Right lobe of liver (tissue), 6 donors: Measurements from ENCODE around the gene PPIE. TPM values are rescaled to one million over a fixed set of nuclear protein-coding genes. Genes with fewer than 3 reads are reported as not detected.

Experiments used
- ATAC-seq, 4 donors: fragments of 200-7000 bp; cut with Tn5 transposase; one replicate each; pipeline ENCODE4 v1.9.1; 2020; ENCODE audit warnings: mild to moderate bottlenecking in 4 of 4, moderate library complexity in 4 of 4
- DNase-seq, 3 donors: peaks; one replicate each; pipeline ENCODE4 v3.0.0-alpha.2; 2020
- H3K27ac ChIP-seq, 3 donors: fragments of 200-600 bp; one replicate each; pipeline ENCODE4 v1.8.0; 2022
- H3K27me3 ChIP-seq, 2 donors: fragments of 200-600 bp; one replicate each; pipeline ENCODE4 v1.8.0; 2022
- H3K36me3 ChIP-seq, 4 donors: fragments of 200-600 bp; sonication (generic) in 1 of 4; one replicate each; pipeline versions ENCODE4 v1.5.1 to v1.8.0; 2017 to 2022; ENCODE audit warnings: control low read depth in 1 of 4
- H3K4me1 ChIP-seq, 4 donors: fragments of 200-600 bp; sonication (generic) in 1 of 4; one replicate each; pipeline versions ENCODE4 v1.5.1 to v1.8.0; 2017 to 2022; ENCODE audit warnings: control low read depth in 1 of 4
- H3K4me3 ChIP-seq, 3 donors: fragments of 200-600 bp; one replicate each; pipeline ENCODE4 v1.8.0; 2022
- H3K9me3 ChIP-seq, 4 donors: fragments of 200-600 bp; sonication (generic) in 1 of 4; one replicate each; pipeline versions ENCODE4 v1.5.1 to v1.8.0; 2017 to 2022; ENCODE audit warnings: control low read depth in 1 of 4
- CTCF ChIP-seq, 4 donors: fragments of 200-600 bp in 3 of 4; fragments of 450-650 bp in 1 of 4; IDR thresholded peaks; one replicate each; pipeline versions ENCODE4 v1.5.1 to v1.8.0; 2016 to 2022; ENCODE audit warnings: antibody characterized with exemption in 4 of 4, mild to moderate bottlenecking in 2 of 4
- POLR2A ChIP-seq: fragments of 450-650 bp; IDR thresholded peaks from one replicate; pipeline ENCODE4 v1.6.1; 2017; ENCODE audit warnings: antibody characterized with exemption, mild to moderate bottlenecking
- WGBS: methylation state at CpG from one replicate; pipeline ENCODE4 v1.1.6; 2018; ENCODE audit warnings: low coverage, low lambda C conversion rate; ENCODE audit not compliant: insufficient coverage; ENCODE audit errors: missing lambda C conversion rate; 5-methylcytosine and 5-hydroxymethylcytosine counted together
- intact Hi-C, 2 donors: fragments of 100-400 bp; cut with DNase I; formaldehyde crosslinking; loops; one replicate each; pipeline versions ENCODE4 v1.11.2 to v1.14.1; 2022
- total RNA-seq, 6 experiments: library from RNA; depleted of rRNA in 2 of 6; stranded (reverse); fragments of >200 nt in 2 of 6; fragmentation: NEBNext Ultra II Directional in 3 of 6; extraction: Animal tissue kit (Norgen Biotek cat#: 25700) in 3 of 6; gene quantifications; one replicate each; pipeline versions ENCODE4 v1.1.0 to v1.2.4, GENCODE V29; 2016 to 2023
- donor health status: DM: no; HTN: yes; CAD: no.
- donor health status: DM: no; HTN: no; CAD: no.
- donor health status: DM: no; HTN: no; CAD: no.
- donor health status: DM: no; HTN: yes; CAD: no.
- donor health status: DM: no; HTN: yes; CAD: no.

Gene PPIE
- total RNA-seq, 6 experiments from 2014 or later, result 16.2 to 24.9 (median 20.7) TPM

- no peak for ATAC-seq
- Histone ChIP-seq H3K4me3 (no peak overlapping the region), H3K4me1 (no peaks in the 10 kb centered on the region), H3K9me3 (no peaks in the 10 kb centered on the region), H3K36me3 (peaks cover 4 to 89% (median 31%) of the 10 kb centered on the region in 4 donors), H3K27me3 (no peaks in the 10 kb centered on the region), H3K27ac (no peak overlapping the region)
- 95% methylated on average over 4 of the region's 16 CpGs for WGBS
- TF ChIP-seq POLR2A, result no peak
- TF ChIP-seq CTCF (IDR thresholded peaks at IDR 0.05), result no peak
- DNase-seq, result peak in 1 of 3 donors; percentile 28
- intact Hi-C loops, result no loop called here
These were observed 14.7 kb downstream of the PPIE start for GRCh38 chr1:39753132-39754025.

- ATAC-seq (no peak), DNase-seq (no peak)
- Histone ChIP-seq H3K36me3 (peaks cover 4 to 85% (median 24%) of the 10 kb centered on the region in 4 donors), H3K4me3 (no peak overlapping the region), H3K27me3 (no peaks in the 10 kb centered on the region), H3K9me3 (no peaks in the 10 kb centered on the region), H3K4me1 (no peaks in the 10 kb centered on the region), H3K27ac (no peak overlapping the region)
- WGBS, result 76% methylated on average over 2 of the region's 2 CpGs
- intact Hi-C loops, result no loop called here
- TF ChIP-seq CTCF (IDR thresholded peaks at IDR 0.05) (no peak), POLR2A (no peak)
These were observed 15.4 kb downstream of the PPIE start for GRCh38 chr1:39754026-39754570.

- WGBS, result no CpG with 5 or more reads among the region's 2 CpGs
- Histone ChIP-seq H3K9me3 (no peaks in the 10 kb centered on the region), H3K27ac (no peak overlapping the region), H3K4me3 (no peak overlapping the region), H3K36me3 (peaks cover 0 to 76% (median 20%) of the 10 kb centered on the region in 4 donors), H3K27me3 (no peaks in the 10 kb centered on the region), H3K4me1 (no peaks in the 10 kb centered on the region)
- DNase-seq (peak in 1 of 3 donors; percentile 19), ATAC-seq (no peak)
- no peak for TF ChIP-seq CTCF (IDR thresholded peaks at IDR 0.05)
- TF ChIP-seq POLR2A, result no peak
- intact Hi-C loops, result no loop called here
These were observed 16.3 kb downstream of the PPIE start for GRCh38 chr1:39754906-39755504.

- H3K27ac ChIP-seq, result no peak overlapping the region
- no peaks in the 10 kb centered on the region for H3K27me3 ChIP-seq
- TF ChIP-seq POLR2A (no peak), CTCF (IDR thresholded peaks at IDR 0.05) (no peak)
- H3K4me1 ChIP-seq, result no peaks in the 10 kb centered on the region
- peak in 1 of 3 donors; percentile 36 for DNase-seq
- H3K9me3 ChIP-seq, result no peaks in the 10 kb centered on the region
- intact Hi-C loops, result no loop called here
- H3K4me3 ChIP-seq, result no peak overlapping the region
- 84% methylated on average over 3 of the region's 9 CpGs for WGBS
- H3K36me3 ChIP-seq, result peaks cover 0 to 65% (median 18%) of the 10 kb centered on the region in 4 donors
- ATAC-seq, result no peak
These were observed 17.4 kb downstream of the PPIE start for GRCh38 chr1:39755965-39756659.
